BJ (cell line): ENCODE measurements around the gene MON1A. TPM values are rescaled to one million over a fixed set of nuclear protein-coding genes. Genes with fewer than 3 reads are reported as not detected.

Experiments
- CTCF ChIA-PET: fragments of 350-600 bp; formaldehyde crosslinking; extraction: SDS; loops from one replicate; lab custom pipeline; 2021; ENCODE audit warnings: antibody characterized with exemption, inconsistent platforms; lab: Yijun Ruan, JAX
- POLR2A ChIA-PET: fragments of 300-600 bp; sonication (Branson Sonifier 250); formaldehyde crosslinking; extraction: SDS; loops from one replicate; lab custom pipeline; 2021; ENCODE audit warnings: antibody characterized with exemption; lab: Charles Lee
- DNase-seq: peaks from one replicate; pipeline ENCODE4 v3.0.0-alpha.2; 2011; ENCODE audit warnings: low read depth
- H3K27me3 ChIP-seq: 2 replicates; pipeline ENCODE4 v1.6.0; 2011; ENCODE audit warnings: low read length; ENCODE audit not compliant: control insufficient read depth, insufficient read depth
- H3K36me3 ChIP-seq: 2 replicates; pipeline ENCODE4 v1.5.1; 2011; ENCODE audit warnings: low read length; ENCODE audit not compliant: control insufficient read depth, insufficient read depth
- H3K4me3 ChIP-seq: 2 replicates; pipeline ENCODE4 v1.5.1; 2011; ENCODE audit warnings: low read depth, mild to moderate bottlenecking, control low read depth, low read length
- CTCF ChIP-seq: IDR thresholded peaks from 2 replicates; pipeline ENCODE4 v1.5.1; 2011; ENCODE audit warnings: low read depth, mild to moderate bottlenecking, control low read depth, inconsistent platforms, low read length, moderate library complexity; ENCODE audit not compliant: insufficient read depth
- polyA minus RNA-seq: library from RNA; depleted of rRNA, polyadenylated mRNA; stranded (reverse); fragments of >200 nt; gene quantifications from 2 replicates; pipeline ENCODE4 v1.2.3, GENCODE V29; 2011; rRNA and poly(A)+ RNA removed
- polyA plus RNA-seq: library from polyadenylated mRNA; depleted of rRNA; stranded (reverse); fragments of >200 nt; gene quantifications from 2 replicates; pipeline ENCODE4 v1.2.3, GENCODE V29; 2011; rRNA removed

The MON1A gene
- polyA plus RNA-seq (9.5 and 14.1 TPM in 2 replicates), polyA minus RNA-seq (5.7 and 7.6 TPM in 2 replicates)

- peak; percentile 46 for TF ChIP-seq CTCF
- Histone ChIP-seq H3K4me3 (peak within 1 kb of the TSS; percentile 90), H3K27me3 (no peaks in the 10 kb centered on the region), H3K36me3 (no peaks in the 10 kb centered on the region; the same call in 1 of the 2 replicates)
- CTCF ChIA-PET: interaction anchor here (0.9 to 1.7 kb wide), 9 partner anchors 9 to 139 kb away, joined by 3 to 6 read pairs (median 3); partner anchors contain the start of gene RBM6
- POLR2A ChIA-PET: interaction anchor here (0.6 to 1.0 kb wide), 2 partner anchors 11 to 78 kb away, joined by 4 to 9 read pairs; partner anchors contain the start of gene RBM6
- peak; percentile 52 for DNase-seq
Measured at GRCh38 chr3:49929291-49930167, at the start of gene MON1A. Gene MON1A (minus strand): TSS chr3:49929811. CDS start chr3:49913346, 16,465 bp downstream.

GRCh38 chr3:49976942-49977341 lies 47.3 kb upstream of the MON1A start:
- H3K4me3 ChIP-seq: no peak overlapping the region
- TF ChIP-seq CTCF: no peak
- ChIA-PET CTCF (no interaction called here), POLR2A (no interaction called here)
- no peak for DNase-seq
- H3K36me3 ChIP-seq: peaks cover 2% of the 10 kb centered on the region
- H3K27me3 ChIP-seq: no peaks in the 10 kb centered on the region

GRCh38 chr3:49972656-49973055 lies 43.0 kb upstream of the MON1A start:
- TF ChIP-seq CTCF: no peak
- no peak for DNase-seq
- no peaks in the 10 kb centered on the region; the same call in none of the 2 replicates for H3K36me3 ChIP-seq
- H3K4me3 ChIP-seq: no peak overlapping the region
- ChIA-PET POLR2A (interaction anchor here (0.6 kb wide), 3 partner anchors 186 to 887 kb away, joined by 3 to 5 read pairs (median 5); partner anchors contain the start of gene IP6K1), CTCF (interaction anchor here (1.3 kb wide), 1 partner anchor 17 kb away, joined by 6 read pairs; no protein-coding TSS in a partner anchor)
- no peaks in the 10 kb centered on the region for H3K27me3 ChIP-seq

- ChIA-PET POLR2A (no interaction called here), CTCF (no interaction called here)
Measured at GRCh38 chr3:49968346-49968745, 38.7 kb upstream of the MON1A start.

More at GRCh38 chr3:49968346-49968745, 38.7 kb upstream of the MON1A start:
- TF ChIP-seq CTCF: no peak
- DNase-seq: no peak
- no peaks in the 10 kb centered on the region; the same call in 1 of the 2 replicates for H3K36me3 ChIP-seq
- no peaks in the 10 kb centered on the region for H3K27me3 ChIP-seq
- no peak overlapping the region for H3K4me3 ChIP-seq
